DMS53 treated with DMSO at 0.1 percent for 48 hours (cell line): Measurements from ENCODE around the gene ATG7.
"Not testable (repeated sequence)": the region's sequence is repeated elsewhere in the genome, so short reads cannot be mapped to it uniquely, and the experiment has no call there.

Experiments used
- DNase-seq: peaks from one replicate; lab custom pipeline; 2025; ENCODE audit not compliant: unreplicated experiment; lab: John Stamatoyannopoulos, UW

The ATG7 gene

DNA sequence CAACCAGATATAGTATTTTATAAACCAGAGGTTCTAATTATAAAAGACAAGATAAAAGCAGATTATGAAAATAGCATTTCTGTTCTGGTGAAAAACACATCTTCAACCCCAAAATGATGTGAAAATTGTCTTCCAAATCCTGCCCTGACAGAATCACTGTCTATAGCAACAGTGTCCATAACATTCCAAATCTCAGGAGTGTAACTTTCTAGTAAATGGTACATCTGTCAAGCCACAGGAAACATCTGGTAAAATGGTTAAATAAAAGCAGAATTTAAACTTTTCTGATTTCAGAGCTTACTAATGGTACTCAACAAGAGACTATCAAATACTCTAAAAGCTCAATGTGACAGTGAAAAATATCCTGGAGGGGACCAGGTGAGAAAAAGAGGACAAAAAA lies 311.0 kb downstream of the ATG7 start:
- no peak for DNase-seq

DNA sequence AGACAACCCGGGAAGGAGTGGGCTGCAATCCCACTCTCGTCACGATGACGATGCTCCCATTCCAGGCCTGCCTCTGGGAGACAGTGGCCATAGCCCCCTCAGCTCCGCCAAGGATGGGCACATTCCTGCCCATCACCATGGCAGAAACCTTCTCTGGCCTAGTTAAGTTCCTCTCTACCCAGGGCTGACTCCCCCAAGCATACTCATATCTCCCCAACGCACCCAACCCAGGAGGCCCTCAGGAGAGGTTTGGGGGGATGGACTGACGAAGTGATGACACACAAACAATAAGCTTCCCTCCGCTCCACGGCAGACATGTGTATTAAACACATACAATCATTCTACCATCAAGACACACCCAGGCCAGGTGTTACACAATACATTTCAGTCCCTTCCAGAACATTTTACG lies 311.4 kb downstream of the ATG7 start:
- no peak for DNase-seq

DNA sequence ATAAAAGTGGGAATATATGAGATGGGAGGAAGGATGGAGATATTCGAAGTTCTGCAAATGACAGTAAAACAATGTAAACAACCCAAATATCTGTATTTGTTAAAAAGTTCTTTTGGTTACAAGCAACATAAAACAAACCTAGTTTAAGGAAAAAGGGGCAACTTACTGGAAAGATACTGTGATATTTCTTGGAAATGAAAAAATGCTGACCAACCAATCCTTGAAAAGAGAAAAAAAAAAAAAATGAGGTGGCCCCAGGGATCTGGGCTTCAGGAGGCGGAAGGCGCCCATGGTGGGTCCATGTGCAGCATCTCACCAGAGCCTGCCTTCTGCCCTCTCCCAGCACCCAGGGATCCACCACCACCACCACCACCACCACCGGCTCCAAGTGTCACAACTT lies 312.4 kb downstream of the ATG7 start:
- no peak for DNase-seq

DNA sequence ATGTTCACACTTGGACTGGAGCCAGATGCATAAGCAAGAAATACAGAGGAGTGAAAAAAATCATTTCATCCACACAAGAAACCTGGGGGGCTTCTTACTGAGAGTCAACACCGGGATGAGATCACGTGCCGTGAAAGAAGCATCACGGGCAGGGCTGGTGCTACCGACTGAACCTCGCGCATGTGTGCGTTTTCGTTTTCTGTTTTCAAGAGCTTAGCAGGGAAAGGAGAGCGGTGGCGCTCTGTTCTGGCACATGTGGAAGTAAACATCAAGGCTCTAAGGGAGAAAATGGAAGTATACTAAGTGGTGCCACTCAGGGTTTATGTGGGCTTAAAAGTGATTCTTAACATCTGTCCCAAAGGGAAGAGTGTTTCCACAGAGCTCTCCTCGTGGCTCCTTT lies 315.6 kb downstream of the ATG7 start:
- DNase-seq, result no peak

DNA sequence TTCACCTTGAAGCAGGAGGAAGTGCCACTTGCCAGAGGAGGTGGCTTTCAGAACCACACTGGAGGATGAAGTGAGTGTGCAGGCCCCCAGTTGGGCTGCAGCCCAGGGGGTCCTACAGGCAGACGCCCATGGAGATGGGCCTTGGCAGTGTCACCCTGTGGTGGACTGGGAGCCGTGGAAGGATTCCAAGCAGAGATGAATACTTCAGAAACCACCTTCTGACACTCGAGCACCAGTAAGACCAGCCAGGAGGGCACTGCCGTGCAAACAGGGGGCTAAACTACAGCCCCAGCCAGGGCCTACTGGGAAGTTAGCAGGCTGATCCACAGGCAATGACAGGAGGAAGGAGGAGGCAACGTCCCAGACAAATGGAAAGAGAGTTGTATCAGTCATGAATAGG lies 316.1 kb downstream of the ATG7 start:
- no peak for DNase-seq

DNA sequence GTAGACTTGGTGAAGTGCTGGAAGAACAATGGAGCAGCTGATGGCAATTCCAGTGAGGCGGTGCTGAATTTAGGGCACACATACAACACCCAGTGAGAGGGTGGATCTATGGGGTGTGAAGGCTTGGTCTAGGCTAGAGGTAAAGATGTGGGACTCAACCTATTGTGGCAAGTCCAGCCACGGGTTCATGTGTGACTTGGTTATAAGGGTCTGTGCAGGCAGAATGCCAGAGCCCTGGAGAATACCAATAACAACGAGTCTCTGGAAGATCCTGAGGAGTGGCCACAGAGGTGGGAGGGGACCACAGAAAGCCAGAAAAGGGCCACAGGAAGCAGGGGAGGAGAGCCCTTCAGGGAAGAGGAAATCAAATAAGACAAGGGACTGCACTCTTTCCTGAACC lies 316.6 kb downstream of the ATG7 start:
- no peak for DNase-seq

DNA sequence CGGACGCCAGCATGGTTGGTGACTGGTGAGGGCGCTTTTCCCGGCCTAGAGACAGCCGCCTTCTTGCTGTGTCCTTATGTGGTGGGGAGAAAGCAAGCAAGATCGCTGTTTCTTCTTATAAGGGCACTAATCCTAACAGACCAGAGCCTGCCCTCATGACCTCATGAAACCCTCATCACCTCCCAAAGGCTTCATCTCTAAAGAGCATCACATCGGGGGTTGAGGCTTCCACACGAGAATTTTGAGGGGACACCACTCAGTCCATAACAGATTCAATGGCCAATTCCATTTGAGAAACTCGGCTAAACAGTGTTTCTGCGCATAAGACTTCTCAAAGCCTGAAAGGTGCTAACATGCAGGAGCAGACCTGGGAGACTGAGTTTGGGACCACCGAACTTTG lies 317.5 kb downstream of the ATG7 start:
- DNase-seq, result no peak

DNA sequence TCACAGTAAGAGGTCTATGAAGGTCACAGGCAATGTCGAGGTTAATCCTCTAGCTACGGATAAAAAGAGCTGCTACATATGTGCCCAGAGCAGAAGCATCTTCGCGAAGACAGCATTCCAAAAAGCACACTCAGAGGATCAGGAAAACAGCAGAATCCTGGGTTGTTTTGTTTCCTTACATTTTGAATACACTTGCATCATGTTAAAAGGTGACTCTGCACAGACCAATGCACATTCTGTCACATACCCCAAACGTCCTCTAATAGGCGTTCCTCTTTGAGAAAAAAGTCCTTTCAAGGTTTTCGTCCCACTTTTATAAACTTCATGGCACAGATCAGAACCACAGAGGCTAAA lies 318.8 kb downstream of the ATG7 start:
- no peak for DNase-seq

DNA sequence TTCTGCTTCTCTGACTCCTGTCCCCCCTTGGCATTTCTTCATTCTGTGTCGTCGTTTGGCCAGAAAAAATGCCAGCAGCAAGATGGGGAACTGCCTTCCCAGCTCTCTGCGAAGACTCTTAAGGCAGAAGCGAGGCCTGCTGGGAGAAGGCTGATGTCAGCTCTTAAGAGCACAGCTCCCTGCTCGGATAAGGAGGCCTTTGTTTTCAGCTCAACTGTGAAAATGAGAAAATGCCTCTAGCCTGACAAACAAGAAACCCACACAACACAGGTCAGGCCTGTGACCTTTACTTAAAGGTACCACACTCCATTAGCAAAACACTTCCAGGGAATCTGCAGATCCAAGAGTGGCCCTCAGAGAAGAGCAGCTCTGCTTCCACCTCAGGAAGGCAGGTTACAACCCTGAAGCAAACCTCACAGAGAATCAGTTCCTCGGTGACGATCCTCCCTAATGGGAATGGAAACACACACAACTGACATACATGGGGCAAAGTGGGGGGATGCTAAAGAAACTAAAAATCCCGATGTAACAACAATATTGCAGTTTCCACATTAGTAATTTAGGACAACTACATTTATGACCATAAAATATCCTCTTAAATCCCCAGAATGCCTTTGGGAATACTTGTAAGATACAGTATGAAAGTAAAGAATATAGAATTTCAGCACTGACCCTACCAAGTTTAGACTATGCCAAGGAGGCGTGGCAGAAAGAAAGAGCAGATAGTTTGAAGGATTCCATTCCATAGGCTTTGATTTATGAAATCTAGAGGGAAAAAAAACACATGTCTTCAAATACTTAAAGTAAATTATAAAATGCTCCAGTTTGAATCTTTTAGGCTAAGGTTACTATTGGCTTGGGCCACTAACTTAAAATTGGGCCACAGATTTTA lies 319.4 kb downstream of the ATG7 start:
- no peak for DNase-seq

DNA sequence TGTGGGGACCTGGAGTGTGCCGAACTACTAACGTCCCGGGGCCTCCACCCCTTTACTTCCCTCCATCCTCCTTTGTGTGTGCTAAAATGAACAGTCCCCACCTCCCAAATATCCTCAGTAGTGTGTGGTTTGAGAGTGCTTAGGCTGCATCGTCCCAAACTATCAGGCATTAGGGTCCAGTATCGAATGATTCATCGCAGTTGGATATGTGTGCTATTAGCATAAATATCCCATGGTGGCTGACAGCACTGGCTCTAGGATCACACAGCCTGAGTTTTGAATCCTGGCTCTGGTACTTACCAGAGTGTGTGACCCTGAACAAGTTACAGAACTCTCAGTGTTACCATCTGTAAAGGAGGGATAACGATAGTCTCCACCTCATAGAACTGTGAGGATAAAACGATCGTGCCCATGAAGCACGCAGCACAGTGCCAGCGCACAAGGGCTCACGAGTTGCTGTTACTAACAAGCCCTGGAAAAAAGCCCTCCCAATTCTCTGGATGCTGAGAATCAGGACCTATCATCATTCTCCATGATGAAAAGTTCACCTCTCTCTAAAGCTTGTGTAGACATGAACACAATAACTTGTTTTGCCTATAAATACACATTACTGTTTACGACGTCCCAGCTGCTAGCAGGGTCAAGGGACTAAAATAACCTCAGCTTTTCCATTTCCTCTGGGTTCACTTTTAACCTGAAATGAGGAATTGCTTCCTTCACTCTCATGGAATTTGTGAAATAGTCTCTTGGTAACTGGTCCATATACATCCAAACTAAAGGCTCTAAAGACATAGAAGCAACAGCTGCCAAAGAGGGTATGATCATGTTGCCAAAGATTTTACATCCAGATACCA lies 320.5 kb downstream of the ATG7 start:
- DNase-seq, result no peak

DNA sequence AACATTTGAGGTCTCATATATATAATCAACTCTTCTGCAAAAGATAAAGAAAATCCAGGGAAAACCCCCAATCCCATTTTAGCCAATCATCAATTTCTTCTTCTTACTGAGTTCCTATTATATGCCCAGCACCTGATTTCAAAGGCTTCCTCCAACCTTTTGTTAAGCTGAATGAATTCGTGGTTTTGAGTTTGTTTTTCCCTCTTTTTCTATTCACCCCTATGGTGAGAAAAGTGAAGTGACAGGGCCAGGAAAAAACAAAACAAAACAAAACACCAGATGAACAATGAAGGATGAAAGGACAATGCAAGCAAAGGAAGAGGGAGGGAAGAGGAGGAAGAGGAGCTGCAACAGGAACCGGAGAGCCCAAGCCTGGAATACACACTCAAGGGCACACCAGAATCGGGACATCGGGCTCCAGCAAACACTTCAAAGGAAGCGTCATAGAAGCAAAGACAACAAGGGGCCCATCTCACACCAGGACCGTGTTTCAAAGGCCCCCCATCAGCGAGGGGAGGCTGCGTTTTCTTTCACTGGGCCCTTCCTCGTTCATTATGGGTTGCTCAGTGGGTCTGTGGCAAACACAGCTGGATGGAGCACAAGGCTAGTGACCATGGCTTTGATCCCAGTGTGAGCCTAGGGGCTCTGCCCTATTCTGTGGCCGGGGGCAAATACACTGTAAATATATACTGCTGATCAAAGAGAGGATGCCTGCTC lies 321.3 kb downstream of the ATG7 start:
- DNase-seq, result no peak

DNA sequence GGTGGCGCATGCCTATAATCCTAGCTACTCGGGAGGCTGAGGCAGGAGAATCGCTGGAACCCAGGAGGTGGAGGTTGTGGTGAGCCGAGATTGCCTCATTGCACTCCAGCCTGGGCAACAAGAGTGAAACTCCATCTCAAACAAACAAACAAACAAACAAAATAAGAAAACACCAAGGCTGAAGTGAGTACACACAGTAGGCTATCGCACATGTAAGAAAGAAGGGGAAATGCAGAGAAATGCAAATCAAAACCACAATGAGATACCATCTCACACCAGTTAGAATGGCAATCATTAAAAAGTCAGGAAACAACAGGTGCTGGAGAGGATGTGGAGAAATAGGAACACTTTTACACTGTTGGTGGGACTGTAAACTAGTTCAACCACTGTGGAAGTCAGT lies 322.8 kb downstream of the ATG7 start:
- not testable (repeated sequence) for DNase-seq

DNA sequence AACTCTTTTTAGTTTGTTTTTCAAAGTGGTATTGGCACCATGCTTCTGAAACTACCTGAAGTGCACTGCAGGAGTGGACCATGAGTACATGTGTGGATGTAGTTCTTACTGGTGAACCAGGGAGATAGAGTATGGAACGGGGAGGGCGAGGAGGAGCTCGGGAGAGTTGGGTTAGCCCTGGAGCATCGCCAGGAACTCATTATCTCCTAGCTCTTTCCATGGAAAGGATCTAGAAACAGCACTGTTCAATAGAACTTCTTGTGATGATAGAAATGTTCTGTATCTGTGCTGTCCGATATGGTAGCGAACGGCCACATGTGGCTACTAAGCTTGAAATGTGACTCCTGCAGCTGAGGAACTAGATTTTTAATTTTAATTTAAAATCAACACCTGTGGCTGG lies 324.2 kb downstream of the ATG7 start:
- DNase-seq, result no peak

DNA sequence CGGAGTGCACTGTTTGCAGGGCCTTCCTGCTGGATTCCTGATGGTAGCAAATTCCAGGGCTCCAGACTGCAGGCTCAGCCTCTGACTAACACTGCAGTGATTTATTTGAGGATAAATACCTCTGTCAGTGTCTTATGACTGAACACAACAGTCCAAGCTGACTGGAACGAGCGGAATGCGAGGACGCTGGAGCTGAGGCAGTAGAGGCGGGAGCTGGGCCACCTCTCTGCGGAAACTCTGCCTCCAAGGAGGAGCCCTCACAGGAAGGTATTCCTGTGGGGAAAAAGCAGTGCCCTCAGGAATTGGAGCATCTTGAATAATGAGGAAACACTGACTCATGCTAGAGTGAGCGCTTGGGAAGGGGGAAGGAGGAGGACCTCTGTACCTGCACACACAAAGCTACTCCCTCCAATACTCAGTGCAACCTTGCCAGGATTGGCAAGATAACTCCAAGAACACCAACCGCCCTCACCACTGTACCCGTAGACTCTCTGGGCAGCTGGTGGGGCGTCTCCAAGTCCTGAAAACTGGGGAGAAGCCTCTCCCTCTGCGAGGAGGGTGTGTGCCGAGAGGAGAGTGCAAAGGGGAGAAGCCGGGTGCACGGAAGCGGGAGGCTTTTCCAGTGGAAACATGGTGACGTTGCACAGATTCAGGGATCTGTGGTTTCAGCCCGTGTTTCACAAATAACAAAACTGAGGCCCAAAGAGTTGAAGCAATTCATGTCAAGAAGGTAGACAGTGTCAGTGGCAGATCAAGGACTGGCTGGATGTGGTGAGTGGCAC lies 328.5 kb downstream of the ATG7 start:
- no peak for DNase-seq

DNA sequence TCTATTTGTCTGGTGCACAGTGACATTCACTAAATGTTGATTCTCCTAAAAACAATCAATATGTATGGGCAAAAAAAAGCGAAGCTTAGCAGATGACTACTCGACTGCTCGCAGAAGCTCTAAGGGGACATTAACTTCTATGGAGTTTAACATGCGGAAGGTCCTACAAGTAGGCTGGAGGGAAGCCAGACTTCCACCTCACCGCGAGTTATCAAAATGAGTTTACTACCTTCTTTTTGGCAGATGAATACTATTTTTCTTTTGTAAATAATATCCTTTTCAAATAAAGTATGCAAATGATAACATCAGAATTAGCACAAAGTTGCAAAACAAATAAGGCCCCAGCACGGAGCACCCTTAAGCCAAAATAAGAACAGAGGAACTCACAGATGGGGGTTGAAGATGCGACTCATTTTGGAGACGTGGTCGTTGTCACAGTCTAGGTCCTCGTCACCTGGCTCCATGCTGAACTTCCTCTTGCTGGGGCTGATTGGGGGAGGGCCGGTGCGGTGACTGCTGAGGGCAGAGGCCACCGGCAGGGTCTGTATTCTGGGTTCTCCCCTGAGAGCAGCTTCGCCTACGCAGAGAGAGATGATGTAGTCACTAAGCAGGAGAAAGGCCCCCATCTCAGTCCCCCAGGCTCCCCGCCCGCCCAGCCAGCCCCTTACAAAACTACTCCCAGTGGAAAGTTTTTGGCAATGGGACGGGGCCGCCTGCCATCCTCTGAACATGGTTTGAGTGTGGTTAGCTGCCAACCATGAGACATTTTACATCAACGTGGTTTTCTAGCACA lies 329.4 kb downstream of the ATG7 start:
- no peak for DNase-seq

DNA sequence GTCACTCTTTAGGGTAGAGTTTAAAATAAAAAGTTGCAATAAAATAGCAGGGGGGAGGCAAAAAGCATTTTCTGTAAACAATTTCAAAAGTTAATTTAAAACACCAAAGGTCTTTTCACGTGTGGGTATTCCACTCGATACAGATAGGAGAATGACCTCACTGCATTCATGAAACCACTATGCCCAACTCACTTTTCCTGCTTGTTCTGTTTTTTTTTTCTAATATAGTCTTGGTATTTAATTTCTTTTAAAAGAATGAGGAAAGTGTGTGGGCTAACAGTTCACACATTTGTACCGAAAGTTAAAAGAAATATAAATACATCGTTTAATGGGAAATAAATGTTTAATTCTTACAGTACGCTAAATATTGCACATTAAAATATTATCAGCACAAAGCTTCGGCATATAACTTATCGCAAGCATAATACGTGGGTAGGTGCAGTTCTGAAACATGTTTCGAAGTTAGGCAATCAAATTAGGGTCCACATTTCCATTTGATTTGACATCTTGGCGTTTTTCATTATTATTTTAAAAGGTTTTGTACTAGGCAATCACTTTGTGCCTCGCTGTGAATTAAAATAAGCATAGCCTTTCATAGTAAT lies 330.1 kb downstream of the ATG7 start:
- DNase-seq, result no peak

DNA sequence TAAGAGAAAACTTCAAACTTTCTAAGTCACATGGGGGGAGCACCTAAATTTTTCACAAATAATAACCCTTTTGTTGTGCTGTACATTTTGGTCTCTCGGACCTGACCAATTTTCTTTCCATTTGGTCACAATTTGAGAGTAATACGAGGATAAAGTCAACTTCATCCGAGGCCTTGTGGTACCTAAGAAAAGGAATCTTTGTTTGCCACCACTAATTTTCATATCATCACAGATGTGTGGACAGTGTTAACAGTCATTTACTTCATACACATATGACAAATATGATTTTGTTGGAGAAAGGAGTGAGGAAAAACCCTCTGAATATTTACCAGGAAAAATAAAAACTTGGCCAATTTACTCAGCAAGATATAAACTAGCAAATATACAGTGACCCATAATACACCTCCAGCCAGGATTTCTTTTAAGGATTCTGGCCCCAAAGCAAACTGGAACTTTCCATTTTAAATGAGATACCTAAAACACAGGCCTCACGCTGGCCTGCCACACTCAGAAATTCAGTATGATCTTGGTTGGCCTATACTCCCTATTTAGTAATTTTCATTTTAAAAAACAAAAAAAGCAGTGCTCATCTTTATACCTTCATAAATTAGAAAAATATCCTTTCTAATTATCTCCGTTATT lies 330.8 kb downstream of the ATG7 start:
- no peak for DNase-seq

DNA sequence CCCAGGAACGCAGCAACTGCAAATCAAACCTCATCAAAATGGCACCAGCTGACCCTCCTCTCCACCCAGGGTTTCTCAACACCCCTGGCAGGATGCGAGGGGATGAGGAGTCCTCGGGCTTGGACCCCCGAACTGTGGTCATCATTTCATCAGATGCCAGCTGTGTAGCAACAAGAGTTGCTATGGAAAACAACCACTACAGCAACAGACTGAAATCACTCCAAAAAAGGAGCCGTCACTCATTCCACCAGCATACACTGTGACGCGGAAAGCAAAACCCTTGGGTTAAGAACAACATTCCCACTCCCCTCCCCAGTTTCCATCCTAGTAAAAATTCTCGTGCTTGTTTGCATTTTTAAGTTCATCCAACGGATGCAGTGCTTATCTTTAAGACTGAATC lies 331.4 kb downstream of the ATG7 start:
- no peak for DNase-seq
